CD4-positive, alpha-beta T cell treated with Interleukin-17A for 1 hour (primary cell): ENCODE results near the gene SMTNL2.
"Not testable (repeated sequence)": the region's sequence is repeated elsewhere in the genome, so short reads cannot be mapped to it uniquely, and the experiment has no call there.

Experiments
- DNase-seq: peaks from one replicate; pipeline ENCODE4 v3.0.0-alpha.2; 2020

SMTNL2 gene

GRCh38 chr17:4638766-4639165, 54.4 kb downstream of the SMTNL2 start:
- not testable (repeated sequence) for DNase-seq

- DNase-seq: peak; percentile 34
Measured at GRCh38 chr17:4639301-4640059, 55.2 kb downstream of the SMTNL2 start.

GRCh38 chr17:4640569-4641188, 56.4 kb downstream of the SMTNL2 start:
- peak; percentile 13 for DNase-seq

GRCh38 chr17:4641297-4642195, 57.2 kb downstream of the SMTNL2 start, which contains the start of gene ALOX15:
Gene ALOX15 (minus strand): TSS chr17:4641678. CDS start chr17:4641651, 27 bp downstream.
- no peak for DNase-seq

GRCh38 chr17:4642286-4642685, 58.0 kb downstream of the SMTNL2 start:
- DNase-seq: no peak

GRCh38 chr17:4643676-4644075, 59.3 kb downstream of the SMTNL2 start:
- DNase-seq: no peak

GRCh38 chr17:4645642-4646041, 61.3 kb downstream of the SMTNL2 start:
- no peak for DNase-seq

- no peak for DNase-seq
Measured at GRCh38 chr17:4648741-4649140, 64.4 kb downstream of the SMTNL2 start.

- DNase-seq: no peak
Measured at GRCh38 chr17:4652997-4653396, 68.7 kb downstream of the SMTNL2 start.

GRCh38 chr17:4655933-4656332, 71.6 kb downstream of the SMTNL2 start:
- not testable (repeated sequence) for DNase-seq

- no peak for DNase-seq
Measured at GRCh38 chr17:4657678-4658077, 73.3 kb downstream of the SMTNL2 start.
